ENCODE results near the gene KCND3.

KCND3 gene

DNA sequence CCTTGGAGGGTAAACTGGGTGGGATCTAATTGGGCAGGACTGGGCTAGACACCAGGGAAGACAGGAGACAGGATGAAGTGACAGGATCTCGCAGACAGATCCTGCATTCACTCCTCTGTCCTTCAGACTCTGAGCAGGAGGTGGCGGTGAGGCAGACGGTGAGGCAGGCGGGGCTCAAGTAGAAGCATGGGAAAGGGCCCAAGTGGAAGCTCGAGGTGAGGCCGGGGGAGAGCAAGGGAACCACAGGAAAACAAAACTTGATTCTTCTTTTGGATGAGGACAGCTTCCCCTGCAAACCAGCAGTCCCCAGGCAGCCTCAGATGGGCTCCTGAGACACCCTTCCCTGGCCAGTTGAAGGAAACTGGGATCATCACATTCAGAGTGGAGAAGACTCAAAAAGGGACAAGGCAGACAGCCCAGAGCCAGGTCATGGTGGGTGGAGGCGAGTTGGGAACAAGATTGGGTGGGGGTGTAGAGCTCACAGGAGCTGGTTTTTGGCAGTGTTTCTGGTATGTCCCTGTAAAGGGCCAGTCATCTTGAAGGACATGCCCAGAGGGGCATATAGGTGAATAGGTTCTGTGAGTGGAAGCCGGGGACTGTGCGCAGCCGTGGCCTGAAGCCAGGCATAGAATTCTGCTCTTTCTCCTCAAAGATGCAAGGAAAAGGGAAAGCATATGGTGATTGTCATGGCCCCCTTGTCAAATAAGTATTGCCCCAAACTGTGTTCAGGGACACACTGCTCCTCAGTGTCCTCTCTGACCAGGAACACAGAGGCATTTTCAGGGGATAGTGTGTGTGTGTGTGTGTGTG lies 268.3 kb downstream of the KCND3 start:
- TF ChIP-seq POLR2AphosphoS5 (IDR thresholded peaks at IDR 0.05; ENCODE audit: low read depth, low read length), result no peak
- no peak for TF ChIP-seq FOXP2 (optimal IDR thresholded peaks at IDR 0.05; ENCODE audit: borderline replicate concordance, extremely low read depth, extremely low read length, insufficient read depth)
- TF ChIP-seq TAF1 (IDR thresholded peaks at IDR 0.05; ENCODE audit: borderline replicate concordance, insufficient read depth, low read length), result no peak
- TF ChIP-seq SIN3A (IDR thresholded peaks at IDR 0.05; ENCODE audit: borderline replicate concordance, insufficient read depth, low read length), result no peak
- TF ChIP-seq, protein P1, sequence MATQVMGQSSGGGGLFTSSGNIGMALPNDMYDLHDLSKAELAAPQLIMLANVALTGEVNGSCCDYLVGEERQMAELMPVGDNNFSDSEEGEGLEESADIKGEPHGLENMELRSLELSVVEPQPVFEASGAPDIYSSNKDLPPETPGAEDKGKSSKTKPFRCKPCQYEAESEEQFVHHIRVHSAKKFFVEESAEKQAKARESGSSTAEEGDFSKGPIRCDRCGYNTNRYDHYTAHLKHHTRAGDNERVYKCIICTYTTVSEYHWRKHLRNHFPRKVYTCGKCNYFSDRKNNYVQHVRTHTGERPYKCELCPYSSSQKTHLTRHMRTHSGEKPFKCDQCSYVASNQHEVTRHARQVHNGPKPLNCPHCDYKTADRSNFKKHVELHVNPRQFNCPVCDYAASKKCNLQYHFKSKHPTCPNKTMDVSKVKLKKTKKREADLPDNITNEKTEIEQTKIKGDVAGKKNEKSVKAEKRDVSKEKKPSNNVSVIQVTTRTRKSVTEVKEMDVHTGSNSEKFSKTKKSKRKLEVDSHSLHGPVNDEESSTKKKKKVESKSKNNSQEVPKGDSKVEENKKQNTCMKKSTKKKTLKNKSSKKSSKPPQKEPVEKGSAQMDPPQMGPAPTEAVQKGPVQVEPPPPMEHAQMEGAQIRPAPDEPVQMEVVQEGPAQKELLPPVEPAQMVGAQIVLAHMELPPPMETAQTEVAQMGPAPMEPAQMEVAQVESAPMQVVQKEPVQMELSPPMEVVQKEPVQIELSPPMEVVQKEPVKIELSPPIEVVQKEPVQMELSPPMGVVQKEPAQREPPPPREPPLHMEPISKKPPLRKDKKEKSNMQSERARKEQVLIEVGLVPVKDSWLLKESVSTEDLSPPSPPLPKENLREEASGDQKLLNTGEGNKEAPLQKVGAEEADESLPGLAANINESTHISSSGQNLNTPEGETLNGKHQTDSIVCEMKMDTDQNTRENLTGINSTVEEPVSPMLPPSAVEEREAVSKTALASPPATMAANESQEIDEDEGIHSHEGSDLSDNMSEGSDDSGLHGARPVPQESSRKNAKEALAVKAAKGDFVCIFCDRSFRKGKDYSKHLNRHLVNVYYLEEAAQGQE (IDR thresholded peaks at IDR 0.05; ENCODE audit: insufficient read depth in 1 of 2, low read depth in 2 of 2, low read length in 2 of 2), result no peak

Data from PFSK-1 (cell line).